Glomerular visceral epithelial cell (primary cell): ENCODE data around the gene PIP4K2C.

Source experiments
- DNase-seq: peaks from one replicate; pipeline ENCODE4 v3.0.0-alpha.2; 2016; ENCODE audit errors: extremely low spot score

Gene PIP4K2C

DNA sequence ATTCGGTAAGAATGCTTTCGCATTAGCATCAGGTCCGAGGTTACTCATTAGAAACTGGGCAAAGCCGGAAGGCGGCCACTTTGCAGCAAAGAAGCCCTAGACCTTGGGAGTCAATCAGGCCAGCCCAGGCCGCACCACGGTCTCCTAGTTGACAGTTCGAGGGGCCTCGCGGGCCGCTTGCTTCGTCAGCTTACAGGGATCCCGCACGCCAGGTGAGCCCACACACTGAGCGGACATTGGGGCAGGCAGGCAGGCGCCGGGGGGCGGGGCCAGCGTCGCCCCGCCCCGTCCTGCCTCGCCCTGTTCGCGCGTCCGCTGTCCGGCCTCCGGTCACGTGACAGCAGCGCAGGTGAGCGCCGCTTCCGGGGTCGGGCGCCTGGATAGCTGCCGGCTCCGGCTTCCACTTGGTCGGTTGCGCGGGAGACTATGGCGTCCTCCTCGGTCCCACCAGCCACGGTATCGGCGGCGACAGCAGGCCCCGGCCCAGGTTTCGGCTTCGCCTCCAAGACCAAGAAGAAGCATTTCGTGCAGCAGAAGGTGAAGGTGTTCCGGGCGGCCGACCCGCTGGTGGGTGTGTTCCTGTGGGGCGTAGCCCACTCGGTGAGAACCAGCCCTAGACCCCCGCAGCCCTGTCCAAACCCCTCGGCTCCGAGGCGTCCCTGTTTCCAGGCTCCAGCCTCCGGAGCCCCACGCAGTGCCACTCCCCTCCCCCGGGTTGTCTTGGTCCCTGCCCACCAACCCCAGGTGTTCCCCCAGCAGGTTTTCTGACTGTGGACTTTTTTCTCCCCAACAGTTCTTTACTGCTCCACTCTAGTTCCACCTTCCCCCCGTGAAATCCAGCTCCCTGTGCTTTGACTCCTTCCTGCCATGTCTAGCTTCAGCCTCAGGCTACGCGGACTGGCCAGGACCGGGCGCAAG lies at the start of gene PIP4K2C:
TSS of gene PIP4K2C (plus strand) at position 329 of the 918 bp plus-strand sequence. CDS start at position 427, 98 bp downstream.
- DNase-seq, result peak; percentile 84

DNA sequence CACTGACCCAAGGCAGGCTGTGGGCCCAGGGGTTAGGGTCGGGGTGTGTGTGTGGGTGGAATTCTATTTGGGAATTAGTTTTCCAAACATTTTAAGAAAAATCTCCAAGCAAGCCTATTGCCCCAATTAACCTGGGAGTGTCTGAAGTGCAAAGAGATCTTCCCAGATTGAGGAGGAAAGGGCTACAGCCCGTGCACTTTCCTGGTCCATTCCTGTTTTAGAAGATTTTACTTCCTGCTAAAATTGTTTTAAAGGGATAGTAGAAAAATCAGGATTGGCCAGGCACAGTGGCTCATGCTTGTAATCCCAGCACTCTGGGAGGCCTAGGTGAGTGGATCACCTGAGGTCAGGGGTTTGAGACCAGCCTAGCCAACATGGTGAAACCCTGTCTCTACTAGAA lies 49.3 kb upstream of the PIP4K2C start:
- no peak for DNase-seq

DNA sequence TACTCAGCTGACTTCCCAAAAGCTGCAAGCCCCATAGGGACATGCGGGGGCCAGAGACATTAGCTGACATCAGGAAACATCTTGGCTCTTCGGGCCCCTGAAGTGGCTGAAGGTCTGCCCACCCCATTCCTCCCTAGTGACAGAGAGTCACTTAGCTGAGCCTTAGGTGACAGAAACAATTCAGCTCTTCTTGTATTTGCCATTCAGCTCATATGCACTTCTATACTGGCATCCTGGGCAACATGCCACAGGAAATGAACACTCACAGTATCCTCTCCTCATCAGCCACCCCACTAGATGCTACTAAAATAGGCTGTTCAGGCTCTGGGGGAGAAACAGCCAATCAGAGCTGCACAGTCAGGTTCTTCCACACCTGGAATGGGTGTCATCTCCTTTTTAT lies 47.4 kb upstream of the PIP4K2C start:
- DNase-seq, result no peak

DNA sequence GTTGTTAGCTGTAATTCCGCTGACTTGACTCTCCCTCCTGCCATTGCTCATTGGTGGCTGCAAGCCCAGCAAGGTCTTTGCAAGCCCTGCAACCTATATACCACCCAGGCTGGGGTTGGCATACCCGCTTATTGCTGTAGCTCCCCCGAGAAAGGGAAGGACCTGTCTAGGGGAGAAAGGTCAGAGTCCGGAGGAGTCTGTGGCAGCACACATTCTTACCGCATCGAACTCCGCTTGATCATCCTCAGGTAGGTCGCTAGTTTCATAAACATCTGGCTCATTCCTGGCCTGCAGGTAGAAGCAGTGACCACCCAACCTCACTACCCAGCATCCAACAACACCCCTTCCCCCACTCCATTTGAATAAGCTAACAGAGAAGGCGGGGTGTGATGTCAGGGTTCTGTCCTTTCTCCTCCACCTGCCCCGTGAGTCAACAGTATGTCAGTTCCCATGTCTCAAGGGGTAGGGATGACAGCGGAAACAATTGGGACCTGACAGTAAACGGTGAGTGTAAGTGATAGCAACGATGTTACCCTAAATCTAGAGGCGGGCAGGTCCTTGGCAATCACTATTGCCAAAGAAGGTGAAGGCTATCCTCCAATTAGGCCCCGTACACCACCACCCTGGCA lies 45.1 kb upstream of the PIP4K2C start:
- peak; percentile 12 for DNase-seq

DNA sequence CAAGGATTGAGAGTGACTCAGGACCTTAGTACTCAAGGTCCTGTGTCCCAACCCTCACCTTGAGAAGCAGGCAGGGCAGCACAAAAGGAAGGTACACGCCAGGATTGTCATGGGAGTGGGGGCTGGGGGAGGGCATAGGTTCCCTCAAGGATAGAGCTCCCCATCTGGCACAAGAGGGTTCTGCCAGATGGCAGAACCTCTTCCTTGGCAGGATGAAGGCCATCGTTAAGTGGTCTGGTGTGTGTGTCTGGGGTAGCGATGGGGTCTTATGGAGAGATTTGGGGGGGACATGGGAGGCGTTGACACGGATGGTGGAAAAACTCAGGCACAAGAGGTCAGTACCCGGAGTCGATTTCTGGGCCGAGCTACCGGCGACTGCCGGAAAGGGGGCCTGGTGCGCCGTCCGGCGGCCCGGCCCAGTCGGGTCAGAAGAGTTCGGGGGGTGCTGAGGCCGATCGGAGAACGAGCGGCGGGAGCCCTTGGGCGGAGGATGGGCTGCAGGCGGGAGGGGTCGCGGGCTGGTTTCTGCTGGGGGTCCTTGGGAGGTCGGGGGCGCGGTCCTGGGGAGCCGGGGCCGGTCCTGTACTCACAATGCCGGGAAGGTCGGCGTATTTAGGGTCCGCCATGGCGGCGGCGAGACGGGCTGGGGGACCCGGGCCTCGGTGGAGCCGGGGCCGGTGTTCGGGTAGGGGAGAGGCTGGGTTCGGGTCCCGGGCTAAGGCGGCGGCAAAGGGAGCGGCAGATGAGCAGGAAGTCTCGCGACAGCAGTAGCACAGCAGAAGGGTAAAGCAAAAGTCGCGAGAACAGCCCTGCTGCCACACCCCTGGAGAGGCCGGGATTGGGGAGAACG lies 44.3 kb upstream of the PIP4K2C start, which contains the start of gene DCTN2:
TSS of gene DCTN2 (minus strand) at position 755 of the 850 bp plus-strand sequence. CDS start at position 626, 129 bp downstream.
- DNase-seq, result peak; percentile 95

DNA sequence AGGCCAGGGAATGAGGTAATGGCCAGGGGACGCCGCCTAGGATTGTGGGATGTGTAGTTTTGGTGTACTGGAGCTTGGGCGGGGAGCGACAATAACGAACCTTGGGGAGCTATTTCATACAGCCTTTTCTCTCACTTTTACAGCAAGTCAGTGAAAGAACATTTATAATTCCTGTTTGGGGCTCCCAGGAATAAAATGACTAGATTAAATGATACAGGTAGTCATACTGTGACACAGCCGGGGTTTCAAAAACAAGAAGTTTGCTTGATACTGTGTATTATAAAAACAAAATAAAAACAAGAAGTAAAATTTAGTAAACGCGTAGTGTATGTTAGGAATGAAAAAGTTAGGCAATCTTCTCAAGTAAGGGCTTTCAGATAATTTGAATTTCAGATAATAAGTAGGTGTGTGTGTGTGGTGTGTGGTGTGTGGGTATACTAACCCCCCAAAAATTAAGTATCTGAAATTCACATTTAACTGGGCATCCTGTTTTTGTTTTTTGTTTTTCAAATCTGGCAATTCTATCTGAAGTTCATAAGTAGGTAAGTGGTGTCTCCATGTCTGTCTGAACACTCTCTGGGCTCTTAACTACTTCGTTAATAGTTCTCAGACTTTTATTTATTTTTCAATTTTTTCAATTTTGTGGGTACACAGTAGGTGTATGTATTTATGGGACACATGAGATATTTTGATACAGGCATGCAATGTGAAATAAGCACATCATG lies 43.5 kb upstream of the PIP4K2C start:
- DNase-seq, result no peak

DNA sequence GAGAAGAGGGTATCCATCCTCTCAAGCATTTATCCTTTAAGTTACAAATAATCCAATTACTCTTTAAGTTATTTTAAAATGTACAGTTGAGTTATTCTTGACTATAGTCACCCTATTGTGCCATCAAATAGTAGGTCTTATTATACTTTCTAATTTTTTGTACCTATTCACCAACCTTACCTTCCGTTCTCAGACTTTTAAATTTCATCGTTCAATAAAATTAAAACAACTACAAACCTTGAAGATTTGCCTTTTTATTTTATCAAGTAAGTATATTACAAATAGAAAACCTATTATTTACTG lies 43.0 kb upstream of the PIP4K2C start:
- DNase-seq, result no peak

DNA sequence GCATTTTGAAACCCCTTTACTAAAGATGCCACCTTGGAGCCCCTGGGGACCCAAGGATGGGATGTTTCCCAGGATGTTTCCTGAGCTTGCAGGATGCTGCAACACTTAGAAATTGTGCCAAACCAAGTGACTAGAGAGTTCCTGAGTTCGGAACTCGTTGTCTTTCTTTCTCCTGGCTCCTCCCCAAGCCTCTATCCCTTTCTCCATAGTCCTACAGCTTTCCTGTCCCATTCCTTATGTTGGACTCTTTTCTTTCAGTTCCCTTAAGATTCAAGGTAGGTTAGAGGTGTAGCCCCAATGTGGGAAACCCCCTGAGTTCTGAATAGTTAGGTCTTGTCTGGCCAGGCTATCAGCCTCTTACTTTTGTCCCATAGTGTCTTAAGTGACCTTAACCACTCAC lies 42.5 kb upstream of the PIP4K2C start:
- no peak for DNase-seq

DNA sequence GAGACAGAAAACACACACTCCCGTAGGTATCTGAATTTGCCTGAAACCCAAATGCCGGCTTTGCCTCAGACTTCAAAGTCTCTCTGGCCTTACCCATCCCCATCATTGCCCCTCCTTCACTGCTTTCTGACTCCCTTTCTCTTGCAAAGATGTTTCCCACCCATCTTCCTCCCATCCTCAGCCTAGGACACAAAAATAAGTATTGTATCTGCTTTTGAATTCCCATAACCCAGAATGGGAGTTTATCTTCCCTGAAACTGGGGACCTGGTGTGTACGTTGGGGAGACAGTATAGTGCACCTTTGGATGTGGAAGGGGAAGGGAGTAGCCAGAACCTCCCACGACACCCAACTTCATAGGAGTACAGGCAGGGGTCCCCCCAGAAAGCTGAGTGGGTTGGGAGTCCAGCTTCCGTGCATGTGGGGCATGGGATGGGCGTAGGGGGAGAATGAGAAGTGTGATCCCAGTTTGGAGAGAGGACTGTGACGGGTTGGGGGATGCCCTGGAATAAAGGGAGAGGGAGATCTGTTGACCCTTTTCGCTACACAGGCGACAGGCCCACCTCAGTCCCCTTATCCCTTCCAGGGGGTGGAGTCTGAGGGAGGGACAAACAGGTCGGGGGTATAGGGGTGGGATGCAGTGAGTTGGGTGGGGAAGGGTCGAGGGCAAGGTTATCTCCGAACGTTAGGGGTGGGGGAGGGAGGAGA lies 41.6 kb upstream of the PIP4K2C start:
- DNase-seq, result no peak

DNA sequence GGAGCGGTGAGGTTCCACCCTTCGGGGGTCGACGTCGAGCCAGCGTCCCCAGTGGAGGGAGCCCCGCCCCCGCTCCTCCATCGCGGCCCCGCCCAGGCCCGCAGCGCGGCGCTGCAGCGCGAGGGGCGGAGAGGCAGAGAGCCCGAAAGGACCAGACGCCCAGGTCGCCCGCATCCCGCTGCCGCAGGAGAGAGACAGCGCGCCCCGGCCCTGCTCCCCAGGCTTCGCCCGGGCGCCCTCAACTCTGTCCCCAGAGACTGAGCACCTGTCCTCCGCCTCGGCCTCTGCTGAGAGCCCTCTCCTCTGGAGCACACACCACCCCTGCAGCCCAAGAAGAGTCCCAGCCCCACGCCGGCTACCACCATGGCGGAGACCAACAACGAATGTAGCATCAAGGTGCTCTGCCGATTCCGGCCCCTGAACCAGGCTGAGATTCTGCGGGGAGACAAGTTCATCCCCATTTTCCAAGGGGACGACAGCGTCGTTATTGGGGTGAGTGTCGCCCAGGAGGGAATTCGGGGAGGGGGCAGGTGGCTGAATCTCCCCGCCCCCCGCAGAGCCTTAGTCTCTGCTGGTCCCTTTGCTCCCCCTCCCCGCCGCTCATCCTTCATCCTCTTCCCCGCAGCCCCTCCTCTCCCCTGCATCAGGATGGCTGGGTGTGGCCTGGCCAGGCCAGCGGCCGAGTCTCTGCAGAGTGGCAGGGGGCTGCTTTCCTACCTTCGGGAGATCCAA lies 40.9 kb upstream of the PIP4K2C start, which contains the start of gene KIF5A:
TSS of gene KIF5A (plus strand) at position 136 of the 732 bp plus-strand sequence. CDS start at position 364, 228 bp downstream.
- peak; percentile 12 for DNase-seq

DNA sequence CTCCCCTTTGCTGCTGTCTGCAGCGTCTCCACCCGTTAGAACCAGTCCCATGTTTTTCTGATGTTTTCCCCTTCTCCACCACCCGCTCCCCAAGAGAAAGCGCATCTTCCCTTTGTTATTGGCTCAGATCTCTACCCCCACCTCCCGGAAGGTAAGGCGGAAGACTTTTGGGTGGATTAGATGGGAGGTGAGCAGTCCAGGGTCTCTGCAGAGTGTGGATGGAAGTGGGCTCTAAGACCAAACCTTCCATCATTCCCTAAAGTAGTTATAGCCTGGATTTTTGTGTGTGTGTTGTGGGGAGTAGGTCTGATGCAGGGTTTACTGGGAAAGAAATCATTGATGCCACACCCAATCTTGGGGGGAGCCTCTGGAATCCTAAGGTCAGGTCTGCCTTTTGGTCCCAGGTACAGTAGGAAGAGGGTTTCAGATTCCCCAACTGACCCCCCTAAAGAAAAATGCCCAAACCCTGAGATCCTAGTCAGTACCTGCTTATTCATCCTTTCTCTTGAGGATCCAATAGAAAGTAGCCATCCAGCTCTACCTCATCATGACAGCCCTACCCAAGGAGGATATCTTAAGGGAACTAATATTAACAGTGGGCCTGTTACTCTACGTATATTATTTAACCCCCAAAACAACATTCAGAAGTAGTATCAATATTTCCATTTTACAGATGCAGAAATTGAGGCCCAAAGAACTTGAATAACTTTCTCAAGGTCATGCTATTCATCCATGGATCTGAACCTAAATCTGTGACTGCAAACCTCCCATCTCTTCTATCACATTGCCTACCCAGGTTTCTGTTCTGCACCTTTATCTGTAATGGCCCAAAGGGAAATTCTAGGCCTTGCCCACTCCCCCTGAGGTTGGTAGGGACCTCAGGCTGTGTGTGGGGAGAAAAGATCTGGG lies 40.1 kb upstream of the PIP4K2C start:
- no peak for DNase-seq

DNA sequence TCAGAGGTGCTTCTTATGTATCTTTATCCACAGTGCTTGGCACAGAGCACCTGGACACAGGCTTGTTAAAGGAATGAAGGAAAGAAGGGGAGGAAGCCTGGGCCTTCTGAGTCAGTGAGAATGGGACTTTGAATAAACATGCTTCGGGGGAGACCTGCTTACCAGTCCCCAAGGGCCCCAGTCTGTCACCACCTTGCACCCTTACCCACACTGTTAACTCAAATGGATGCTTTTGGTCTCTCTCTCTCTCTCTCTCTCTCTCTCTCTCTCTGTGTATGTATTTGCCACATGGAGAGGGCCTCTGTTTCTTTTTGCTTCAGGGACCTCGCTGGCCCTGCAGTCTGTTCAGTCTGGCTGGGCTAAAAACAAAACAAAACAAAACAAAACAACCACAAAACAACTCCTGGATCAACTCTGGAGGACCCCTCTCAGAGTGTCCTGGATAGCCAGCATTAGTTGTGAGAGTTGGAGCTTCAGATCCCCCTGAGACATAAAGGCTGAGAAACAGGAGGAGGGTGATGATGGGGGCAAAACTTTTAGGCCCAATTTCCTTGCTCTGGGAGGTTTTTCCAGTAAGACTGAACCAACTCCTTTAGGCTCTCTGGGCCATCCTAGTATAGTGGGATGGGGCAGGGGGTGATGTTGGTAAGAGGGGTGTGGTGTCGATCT lies 39.2 kb upstream of the PIP4K2C start:
- no peak for DNase-seq

DNA sequence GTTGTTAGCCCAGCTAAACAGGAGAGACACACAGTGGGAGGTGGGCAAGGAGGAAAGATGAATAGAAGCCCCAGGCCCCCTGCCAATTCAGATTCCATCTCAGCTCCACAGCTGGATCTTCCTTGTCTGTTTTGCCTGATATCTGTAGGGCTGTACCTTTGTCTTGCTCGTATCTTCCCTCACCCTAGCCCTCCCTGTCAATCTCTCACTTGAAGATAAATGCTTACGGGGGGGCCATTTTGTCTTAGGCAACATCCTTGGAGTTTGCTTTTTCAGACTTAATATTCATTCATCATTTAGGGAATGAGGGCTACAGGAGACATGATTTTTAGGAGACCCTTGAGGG lies 38.7 kb upstream of the PIP4K2C start:
- DNase-seq, result no peak

DNA sequence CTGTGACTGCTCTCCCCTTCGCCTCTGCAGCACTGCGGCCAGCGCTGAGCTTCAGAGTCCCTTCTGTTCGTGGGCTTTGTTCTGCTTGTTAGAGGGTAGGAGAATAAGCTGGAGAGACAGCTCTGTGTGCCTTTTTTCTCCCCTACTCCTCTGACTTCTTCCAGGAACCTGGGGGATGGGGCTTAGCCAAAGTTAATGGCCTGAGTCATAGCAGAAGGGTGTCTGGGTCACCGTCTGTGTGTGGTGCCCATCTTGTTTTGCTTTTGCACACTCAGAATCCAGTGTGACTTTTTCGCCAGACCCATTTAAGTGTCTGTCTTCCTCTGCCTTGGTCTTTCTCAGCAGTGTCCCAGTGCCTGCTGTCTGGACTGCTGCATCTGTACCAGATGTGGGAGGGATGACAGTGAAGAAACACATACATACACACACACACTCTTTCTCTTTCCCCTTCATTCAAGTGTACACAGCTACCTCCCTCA lies 38.1 kb upstream of the PIP4K2C start:
- DNase-seq, result peak; percentile 31

DNA sequence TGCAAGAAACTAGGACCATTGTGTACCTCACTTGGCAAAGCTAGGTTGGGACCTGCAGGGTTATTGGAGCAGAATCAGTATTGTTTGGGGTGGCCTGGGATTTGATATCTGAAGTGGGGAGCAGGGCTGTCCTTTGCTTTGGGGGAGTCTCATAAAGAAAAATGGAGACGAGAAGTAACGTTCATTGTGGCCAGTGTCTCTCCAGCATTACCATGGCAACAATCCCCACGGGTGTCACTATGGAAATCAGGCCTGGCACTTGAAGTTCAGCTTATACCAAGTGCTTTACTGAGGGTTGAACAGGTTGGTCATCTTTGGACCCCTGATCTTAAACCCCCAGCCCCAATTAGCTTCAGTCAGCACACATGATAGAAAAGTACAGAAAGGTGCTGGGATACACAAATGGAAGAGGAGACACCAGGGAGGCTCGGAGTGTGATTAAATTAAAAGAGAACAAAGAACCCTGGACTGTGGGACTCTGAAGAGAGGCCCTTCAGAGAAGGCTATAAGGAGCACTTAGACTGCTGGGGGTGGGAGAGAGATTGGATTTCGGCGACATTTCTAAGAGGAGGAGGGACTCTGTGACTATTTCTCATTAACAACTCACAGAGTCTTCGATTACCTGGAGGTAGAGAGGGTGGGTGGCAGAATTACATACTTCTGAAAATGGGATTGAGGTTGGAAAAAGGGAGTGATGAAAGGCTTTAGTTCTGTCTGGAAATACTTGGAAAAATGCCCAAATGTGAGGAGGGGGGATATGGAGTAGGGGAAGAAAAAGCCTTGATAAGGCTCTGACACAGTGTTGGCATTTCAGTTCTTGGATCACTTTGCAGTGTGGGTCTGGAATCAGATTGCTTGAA lies 37.4 kb upstream of the PIP4K2C start:
- DNase-seq, result no peak

DNA sequence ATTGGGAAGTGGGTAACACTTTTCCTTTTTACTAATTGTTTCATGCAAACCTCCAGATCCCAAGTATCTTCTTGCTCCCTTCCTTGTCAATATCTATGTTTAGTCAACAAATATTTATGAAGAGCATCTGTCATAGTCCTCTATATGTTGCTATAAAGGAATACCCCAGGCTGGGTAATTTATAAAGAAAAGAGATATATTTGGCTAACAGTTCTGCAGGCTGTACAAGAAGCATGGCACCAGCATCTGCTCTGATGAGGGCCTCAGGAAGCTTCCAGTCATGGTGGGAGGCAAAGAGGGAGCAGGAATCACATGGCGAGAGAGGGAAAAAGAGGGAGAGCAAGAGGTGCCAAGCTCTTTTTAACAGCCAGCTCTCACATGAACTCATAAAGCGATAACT lies 36.5 kb upstream of the PIP4K2C start:
- no peak for DNase-seq

DNA sequence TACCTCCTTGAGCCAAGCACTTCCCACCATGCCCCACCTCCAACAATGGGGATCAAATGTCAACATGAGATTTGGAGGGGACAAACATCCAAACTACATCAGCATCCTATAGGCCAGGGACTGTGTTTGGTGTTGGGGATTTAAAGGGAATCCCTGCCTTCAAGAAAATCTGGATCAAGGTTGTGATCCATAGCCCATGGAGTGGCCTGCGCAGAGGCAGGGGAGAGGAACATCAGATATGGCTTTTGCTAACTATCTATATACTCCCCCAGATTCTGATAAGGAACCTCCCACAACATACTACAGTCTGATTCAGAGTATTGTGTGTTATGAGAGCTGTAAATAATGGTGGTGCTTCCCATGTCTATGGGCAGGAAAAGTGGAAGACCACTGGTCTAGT lies 36.1 kb upstream of the PIP4K2C start:
- no peak for DNase-seq

DNA sequence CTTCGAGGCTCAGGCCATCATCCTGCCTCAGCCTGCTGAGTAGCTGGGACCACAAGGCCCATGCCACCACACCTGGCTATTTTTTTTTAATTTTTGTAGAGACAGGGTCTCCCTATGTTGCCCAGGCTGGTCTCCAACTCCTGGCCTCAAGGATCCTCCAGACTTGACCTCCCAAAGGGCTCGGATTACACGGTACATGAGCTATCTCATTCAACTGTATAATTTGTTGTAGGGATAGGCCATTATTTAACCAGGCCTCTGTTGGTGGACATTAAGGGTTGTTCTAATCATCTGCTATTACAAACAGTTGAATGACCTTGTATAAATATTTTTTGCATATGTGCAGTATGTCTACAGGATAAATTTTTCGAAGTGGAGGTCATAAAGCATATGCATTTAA lies 32.1 kb upstream of the PIP4K2C start:
- no peak for DNase-seq
